G401.6 (cell line): ENCODE data around the gene ATP5F1B.

Experiments used
- FAIRE-seq: peaks from 2 replicates; lab custom pipeline; 2012; peaks lifted over from hg19 to GRCh38; lab: Jason Lieb, UNC

The ATP5F1B gene

GRCh38 chr12:56645201-56645716, 525 bp downstream of the ATP5F1B start:
- no peak for FAIRE-seq

GRCh38 chr12:56644654-56645053, 1.1 kb downstream of the ATP5F1B start:
- no peak for FAIRE-seq

GRCh38 chr12:56641219-56641618, 4.6 kb downstream of the ATP5F1B start:
- FAIRE-seq, result no peak

GRCh38 chr12:56637621-56638020, 8.2 kb downstream of the ATP5F1B start:
- FAIRE-seq, result no peak

DNA sequence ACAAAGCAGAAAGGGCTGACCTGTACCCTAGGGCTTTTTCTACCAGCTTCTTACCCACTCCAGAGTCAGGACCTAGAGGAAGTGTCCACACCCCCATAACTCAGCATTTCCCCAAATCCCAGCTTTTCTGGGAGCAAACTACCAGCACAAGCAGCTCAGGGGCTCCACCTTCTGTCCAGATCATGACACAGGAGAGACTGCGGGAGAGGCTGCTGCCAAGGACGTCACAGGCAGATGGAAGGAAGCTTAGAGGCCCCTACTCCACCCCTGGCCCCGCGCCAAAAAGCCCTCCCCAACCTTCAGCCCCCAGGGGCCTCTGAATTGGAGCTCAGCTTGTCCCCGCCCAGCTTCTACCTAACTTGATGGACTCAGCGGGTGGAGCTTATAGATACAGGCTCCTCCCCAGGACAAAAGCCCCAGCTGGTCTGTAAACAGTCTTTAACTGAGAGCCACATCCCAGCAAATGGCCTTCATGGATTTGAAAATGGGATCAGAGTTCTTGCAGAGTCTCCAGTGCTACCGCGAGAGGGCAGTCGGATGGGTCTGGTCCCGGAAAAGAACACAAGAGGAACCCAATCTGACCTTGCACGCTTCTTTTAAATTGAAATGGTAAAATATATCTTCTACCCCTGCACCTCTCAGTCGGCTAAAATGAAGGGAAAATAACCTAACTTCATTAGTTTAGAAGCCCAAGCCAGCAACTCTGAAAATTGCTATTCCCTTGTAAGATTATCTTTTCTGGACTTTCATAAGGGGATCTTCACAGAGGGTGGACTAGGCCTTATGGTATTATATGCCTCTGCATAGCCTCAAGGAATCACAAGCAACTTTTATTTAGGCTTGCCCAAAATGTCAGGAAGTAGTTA, 8.9 kb downstream of the ATP5F1B start:
- FAIRE-seq, result peak; percentile 99

DNA sequence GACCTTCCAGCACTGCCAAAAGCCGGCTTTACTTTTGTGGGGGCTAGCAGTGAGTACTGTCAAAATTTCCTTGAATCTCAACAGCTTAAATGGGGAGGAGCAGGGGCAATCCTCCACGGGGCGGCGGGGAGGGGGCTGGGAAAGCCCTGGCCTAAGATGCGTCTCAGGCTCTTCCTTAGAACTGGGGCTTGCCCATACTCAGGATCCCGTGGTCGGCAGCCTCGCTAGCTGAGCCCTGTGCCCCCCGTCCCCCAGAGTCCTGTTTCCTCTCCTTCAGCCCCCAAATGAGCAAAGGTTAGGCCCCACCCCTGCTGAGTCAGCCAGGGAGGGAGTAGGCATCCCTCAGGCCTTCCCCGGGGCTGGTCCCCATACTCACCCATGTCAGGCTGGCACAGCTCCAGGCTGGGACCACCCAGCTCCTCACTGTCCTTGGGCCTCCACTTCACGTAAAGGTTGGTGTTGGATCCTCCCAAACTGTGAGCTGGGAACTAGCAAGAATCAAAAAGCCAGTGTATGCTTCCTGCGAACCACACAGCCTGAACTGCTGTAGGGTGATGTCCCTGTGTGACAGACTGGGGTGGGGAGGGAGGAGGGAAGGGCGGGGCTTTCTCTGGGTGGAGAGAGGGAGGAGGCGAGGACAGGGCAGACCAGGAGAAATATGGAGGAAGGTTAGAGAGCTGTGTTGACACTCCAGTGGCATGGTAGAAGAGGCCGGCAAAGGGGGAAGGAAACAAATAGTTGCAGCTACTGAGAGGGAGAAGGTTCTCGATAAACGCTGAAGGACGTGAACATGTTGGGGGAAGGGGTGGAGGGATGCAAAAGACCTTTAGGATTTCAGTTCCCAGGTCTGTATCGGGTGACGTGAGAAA, 9.7 kb downstream of the ATP5F1B start:
- no peak for FAIRE-seq

DNA sequence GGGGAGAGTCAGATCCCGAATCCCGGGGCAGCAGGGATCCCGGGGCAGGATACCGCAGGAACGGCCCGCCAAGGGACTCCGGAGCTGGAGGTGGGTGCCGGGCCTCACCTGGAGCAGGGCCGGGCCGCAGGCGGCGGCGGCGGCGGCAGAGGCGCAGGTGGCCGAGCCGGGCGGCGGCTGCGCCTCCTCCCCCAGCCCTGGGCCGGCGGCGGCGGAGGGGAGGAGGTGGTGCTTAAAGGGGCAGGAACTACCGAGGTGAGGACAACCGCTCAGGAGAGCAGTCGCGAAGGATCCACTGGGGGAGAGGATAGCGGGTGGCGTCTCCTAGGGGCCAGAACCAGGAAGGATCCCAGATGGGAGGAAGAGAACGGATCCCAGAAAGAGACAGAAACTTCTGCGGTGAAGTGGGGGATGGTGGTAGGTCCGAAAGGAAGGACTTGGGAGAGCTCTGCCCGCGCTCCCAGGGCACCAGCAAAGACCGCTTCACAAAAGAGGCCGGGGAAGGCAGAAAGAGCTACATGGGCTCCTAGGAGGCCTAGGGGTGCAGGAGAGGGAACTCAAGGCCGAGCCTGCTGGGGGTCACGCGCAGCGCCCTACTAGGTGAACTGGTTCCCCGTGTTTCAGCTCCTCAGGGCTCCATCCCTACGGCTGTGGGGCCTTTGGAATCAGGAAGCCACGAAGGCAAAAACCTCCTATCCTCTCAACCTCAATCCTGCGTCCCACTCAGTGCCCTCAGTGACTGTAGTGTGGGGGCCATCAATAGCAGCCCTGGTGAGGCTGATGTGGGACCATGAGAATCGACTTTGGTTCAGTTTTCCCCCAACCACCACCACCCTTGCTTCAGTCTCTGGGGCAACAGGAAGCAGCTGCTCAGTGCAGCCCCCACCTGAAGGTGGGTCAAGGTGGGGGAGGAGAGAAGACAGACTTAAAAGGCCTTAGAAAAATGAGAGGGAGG, 10.7 kb downstream of the ATP5F1B start:
- no peak for FAIRE-seq

- FAIRE-seq, result peak; percentile 48
These were observed 11.4 kb downstream of the ATP5F1B start for GRCh38 chr12:56634242-56634836.

GRCh38 chr12:56633468-56634241, 12.1 kb downstream of the ATP5F1B start:
- FAIRE-seq, result no peak

DNA sequence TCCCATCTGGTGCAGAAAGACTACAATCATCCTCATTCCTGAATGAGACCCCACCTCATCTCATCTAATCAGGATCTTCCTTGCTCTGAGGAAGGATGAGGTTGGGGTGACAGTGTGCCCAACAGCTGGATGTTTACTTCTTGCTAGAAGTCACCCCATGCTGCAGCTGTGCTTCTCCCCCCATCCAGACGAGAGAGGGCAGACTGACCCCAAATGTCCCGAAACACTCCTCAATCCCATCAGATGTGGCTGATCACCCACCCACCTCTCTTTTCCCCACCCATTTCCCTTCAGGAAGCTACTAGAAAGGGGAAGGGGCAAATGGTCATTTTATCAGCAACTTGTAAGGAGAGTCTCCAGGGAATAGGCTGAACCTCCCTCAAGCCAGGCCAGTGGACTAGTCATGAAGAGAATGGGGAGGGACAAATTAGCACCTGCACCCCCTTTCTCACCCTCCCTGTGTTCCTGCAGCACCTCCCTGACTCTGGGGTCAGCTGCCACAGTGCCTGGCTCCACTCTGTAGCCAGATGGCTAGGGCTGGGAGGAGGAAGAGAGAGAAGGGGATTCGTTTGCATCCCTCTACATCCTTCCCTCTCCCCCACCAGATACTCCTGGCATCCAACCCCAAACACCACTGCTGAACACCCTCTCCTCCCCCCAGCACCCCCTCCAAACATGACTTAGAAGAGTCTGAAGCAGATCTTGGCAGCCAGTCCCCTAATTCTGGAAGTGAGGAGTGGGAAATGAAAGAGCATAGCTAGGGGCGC, 12.9 kb downstream of the ATP5F1B start:
- no peak for FAIRE-seq

DNA sequence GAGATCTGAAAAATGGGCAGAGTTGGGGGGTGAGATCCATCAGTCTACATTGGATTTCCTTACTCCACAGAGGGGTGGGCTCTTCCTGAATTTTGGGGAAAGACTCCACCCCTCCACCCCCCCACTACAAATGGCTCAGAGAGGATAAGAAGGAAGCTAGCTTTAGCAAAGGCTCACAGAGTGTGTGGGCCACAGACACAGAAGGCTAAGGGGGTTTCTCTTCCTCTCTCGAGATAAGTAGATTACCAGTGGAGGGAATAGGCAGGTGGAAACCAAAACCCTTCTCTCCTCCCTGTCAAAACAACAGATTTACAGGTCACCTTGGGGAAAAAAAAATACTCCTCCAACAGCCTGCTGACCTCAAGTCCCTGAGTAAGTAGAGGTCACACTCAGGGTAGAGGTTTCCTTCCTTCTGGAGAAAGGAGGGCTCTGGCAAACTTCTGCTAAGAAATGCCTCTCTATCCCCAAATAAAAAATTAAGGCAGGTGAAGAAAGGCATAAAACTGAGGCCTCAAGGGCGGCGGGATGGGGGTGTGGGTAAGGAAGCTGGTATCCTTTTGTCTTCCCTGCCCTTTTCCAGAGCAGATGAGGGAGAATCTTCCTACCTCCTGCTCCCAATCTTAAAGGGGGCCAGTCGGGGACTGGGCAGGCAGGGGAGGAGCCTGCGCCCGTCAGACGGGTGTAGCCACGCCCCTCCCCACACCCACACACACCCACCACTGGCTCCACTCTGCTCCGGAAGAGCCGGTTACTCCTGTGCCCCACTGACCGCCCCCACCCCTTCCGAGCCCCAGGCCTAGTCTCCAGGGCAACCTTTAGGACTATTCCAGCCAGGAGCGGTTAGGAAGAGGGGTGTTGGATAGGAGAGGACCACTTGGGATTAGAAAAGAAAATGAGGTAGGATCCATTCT, 13.7 kb downstream of the ATP5F1B start:
- no peak for FAIRE-seq

GRCh38 chr12:56630180-56630632, 15.6 kb downstream of the ATP5F1B start, which contains the start of gene BAZ2A:
Gene BAZ2A (minus strand): TSS chr12:56630326. CDS start chr12:56617530, 12,796 bp downstream.
- FAIRE-seq, result no peak

GRCh38 chr12:56629459-56630179, 16.2 kb downstream of the ATP5F1B start:
- FAIRE-seq, result no peak

GRCh38 chr12:56628671-56629458, 16.9 kb downstream of the ATP5F1B start:
- FAIRE-seq, result no peak

DNA sequence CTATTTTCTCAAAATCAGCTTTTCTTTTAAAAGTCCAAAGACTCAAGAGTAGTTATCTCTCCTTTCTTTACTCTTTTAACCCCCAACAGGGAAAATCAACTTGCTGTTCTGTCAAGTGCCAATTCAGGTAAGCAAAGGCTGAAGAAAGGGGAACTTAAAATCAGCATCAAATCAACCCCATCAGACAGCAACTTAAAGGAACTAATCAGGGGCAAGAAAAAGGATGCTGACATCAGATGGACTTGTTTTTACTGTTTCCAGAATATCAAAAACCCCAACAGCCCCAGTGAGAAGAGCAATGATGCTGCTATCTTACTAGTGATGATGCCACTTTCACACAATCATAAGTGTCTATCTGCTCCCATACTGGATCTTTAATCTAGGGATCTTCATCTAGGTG, 19.1 kb downstream of the ATP5F1B start:
- FAIRE-seq, result no peak

DNA sequence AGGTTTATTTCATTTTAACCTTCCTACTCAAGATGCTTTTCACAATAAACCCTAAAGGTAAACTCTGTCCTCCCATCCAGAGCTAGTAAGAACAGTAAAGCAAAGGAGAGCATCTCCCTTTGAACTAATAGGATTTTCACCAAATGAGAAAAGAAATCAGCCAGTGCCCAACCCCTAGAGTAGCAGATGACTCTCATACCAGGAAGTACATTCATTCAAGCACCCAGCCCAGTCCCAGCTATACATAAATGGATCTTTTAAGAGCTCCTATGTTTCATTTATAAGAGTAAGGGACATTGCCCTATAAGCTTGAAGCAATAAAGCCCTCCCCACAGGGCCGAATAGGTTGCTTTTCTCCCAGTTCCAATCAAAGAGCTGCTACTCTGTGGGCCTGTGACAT, 23.2 kb downstream of the ATP5F1B start:
- FAIRE-seq, result no peak

- no peak for FAIRE-seq
These were observed 28.9 kb downstream of the ATP5F1B start for GRCh38 chr12:56616925-56617324.
